RPMI7951 (cell line): ENCODE results near the gene ABCB9. TPM values are rescaled to one million over a fixed set of nuclear protein-coding genes. Genes with fewer than 3 reads are reported as not detected.

ENCODE experiments used
- total RNA-seq: library from RNA; depleted of rRNA; stranded (reverse); fragments of >200 nt; shearing (Covaris generic); gene quantifications from 2 replicates; pipeline ENCODE4 v1.2.3, GENCODE V29; 2014; rRNA removed

The ABCB9 gene
- total RNA-seq, 1 experiment from 2014 or later, result 7.0 TPM

Other genes starting within 250 kb of the ABCB9 start
- gene HCAR3, start 249.7 kb downstream of the ABCB9 start, total RNA-seq, result not detected in 2 replicates
- 1.2 and 1.3 TPM in 2 replicates for gene HCAR1, start 235.6 kb downstream of the ABCB9 start, total RNA-seq
- gene DENR, start 213.6 kb downstream of the ABCB9 start, total RNA-seq, result 36.0 and 41.9 TPM in 2 replicates
- gene CCDC62, start 191.9 kb downstream of the ABCB9 start, total RNA-seq, result 0.10 and 0.12 TPM in 2 replicates
- 3.8 and 4.2 TPM in 2 replicates for gene HIP1R, start 131.0 kb downstream of the ABCB9 start, total RNA-seq
- gene VPS37B, start 70.3 kb downstream of the ABCB9 start, total RNA-seq, result 35.8 and 56.9 TPM in 2 replicates
- 5.7 and 8.4 TPM in 2 replicates for gene OGFOD2, start 8.8 kb upstream of the ABCB9 start, total RNA-seq
- 101 and 174 TPM in 2 replicates for gene ARL6IP4, start 14.2 kb upstream of the ABCB9 start, total RNA-seq
- gene PITPNM2, start 184.6 kb upstream of the ABCB9 start, total RNA-seq, result 2.6 and 2.8 TPM in 2 replicates